GM12891 (cell line): ENCODE data around the gene DSTN.

Experiments used
- POLR2A ChIP-seq: IDR thresholded peaks from 2 replicates; pipeline ENCODE4 v1.6.1; 2011; ENCODE audit warnings: low read depth, low read length, control low read depth
- POLR2AphosphoS5 ChIP-seq: IDR thresholded peaks from 2 replicates; pipeline ENCODE4 v1.6.1; 2011; ENCODE audit warnings: low read depth, low read length, control low read depth
- POU2F2 ChIP-seq: IDR thresholded peaks from 2 replicates; pipeline ENCODE4 v1.6.1; 2011; ENCODE audit warnings: low read depth, mild to moderate bottlenecking, control low read depth, low read length, moderate library complexity
- SPI1 ChIP-seq: IDR thresholded peaks from 2 replicates; pipeline ENCODE4 v1.6.1; 2011; ENCODE audit warnings: low read depth, low read length, control low read depth
- TAF1 ChIP-seq: IDR thresholded peaks from 2 replicates; pipeline ENCODE4 v1.6.1; 2011; ENCODE audit warnings: low read depth, low read length, control low read depth

GRCh38 chr20:17638835-17639407 lies 69.0 kb downstream of the DSTN start:
- TF ChIP-seq POLR2A = no peak
- no peak for TF ChIP-seq POLR2AphosphoS5
- TF ChIP-seq TAF1 = no peak
- TF ChIP-seq POU2F2 = no peak
- no peak for TF ChIP-seq SPI1
